Left renal pelvis (tissue), 4 donors: ENCODE measurements around the gene CD72. TPM values are rescaled to one million over a fixed set of nuclear protein-coding genes. Genes with fewer than 3 reads are reported as not detected.

Experiments used
- DNase-seq, 4 donors: peaks; one replicate each; pipeline ENCODE4 v3.0.0-alpha.2; 2013; ENCODE audit warnings: low read depth in 4 of 4, low spot score in 3 of 4
- polyA plus RNA-seq, 4 donors: library from polyadenylated mRNA; unstranded; fragments of 120-200 nt; gene quantifications; one replicate each; pipeline ENCODE4 v1.2.1, GENCODE V29; 2013; ENCODE audit not compliant: insufficient read length in 4 of 4

The CD72 gene
- polyA plus RNA-seq, 4 donors, result 1.8 to 3.3 (median 2.2) TPM

GRCh38 chr9:35561468-35562261 lies 56.5 kb downstream of the CD72 start:
- no peak for DNase-seq

GRCh38 chr9:35560625-35561337 lies 57.4 kb downstream of the CD72 start:
- DNase-seq, result no peak

Other genes with a start within 250 kb of the CD72 start
- 10 to 100 TPM; 18.0 to 26.3 (median 18.6) TPM for gene RUSC2, start 128.3 kb downstream of the CD72 start, polyA plus RNA-seq
- gene TESK1, start 13.2 kb downstream of the CD72 start, polyA plus RNA-seq, result 10 to 100 TPM; 33.4 to 49.4 (median 34.7) TPM
- under 1 TPM in 2 of 4 donors, not detected in 2; 0.32 to 0.46 TPM for gene SIT1, start 32.5 kb upstream of the CD72 start, polyA plus RNA-seq
- gene RMRP, start 39.6 kb upstream of the CD72 start, polyA plus RNA-seq, result 1 to 10 TPM in 1 of 4 donors, not detected in 3; 2.5 TPM
- gene CCDC107, start 39.9 kb upstream of the CD72 start, polyA plus RNA-seq, result 10 to 100 TPM; 15.5 to 21.2 (median 18.4) TPM
- gene ARHGEF39, start 46.8 kb upstream of the CD72 start, polyA plus RNA-seq, result 10 to 100 TPM in 1 of 4 donors, 1 to 10 TPM in 3; 9.0 to 11.5 (median 9.8) TPM
- 1 to 10 TPM in 1 of 4 donors, under 1 TPM in 3; 0.63 to 1.6 (median 0.73) TPM for gene CA9, start 55.5 kb upstream of the CD72 start, polyA plus RNA-seq
- 100 to 1,000 TPM; 150 to 285 (median 184) TPM for gene TPM2, start 71.5 kb upstream of the CD72 start, polyA plus RNA-seq
- 100 to 1,000 TPM; 141 to 173 (median 163) TPM for gene TLN1, start 113.8 kb upstream of the CD72 start, polyA plus RNA-seq
- gene CREB3, start 114.3 kb upstream of the CD72 start, polyA plus RNA-seq, result 10 to 100 TPM; 33.8 to 43.0 (median 39.2) TPM
- gene GBA2, start 130.8 kb upstream of the CD72 start, polyA plus RNA-seq, result 100 to 1,000 TPM in 2 of 4 donors, 10 to 100 TPM in 2; 62.5 to 131 (median 101) TPM
- gene RGP1, start 130.9 kb upstream of the CD72 start, polyA plus RNA-seq, result 10 to 100 TPM; 25.7 to 28.2 (median 27.4) TPM
- gene MSMP, start 135.9 kb upstream of the CD72 start, polyA plus RNA-seq, result not detected
- 10 to 100 TPM; 27.1 to 55.5 (median 30.6) TPM for gene NPR2, start 173.2 kb upstream of the CD72 start, polyA plus RNA-seq
- 1 to 10 TPM; 2.9 to 7.2 (median 5.7) TPM for gene SPAG8, start 193.8 kb upstream of the CD72 start, polyA plus RNA-seq
- gene HINT2, start 196.6 kb upstream of the CD72 start, polyA plus RNA-seq, result 10 to 100 TPM; 32.0 to 57.4 (median 53.8) TPM
- under 1 TPM; 0.11 to 0.35 (median 0.26) TPM for gene FAM221B, start 210.3 kb upstream of the CD72 start, polyA plus RNA-seq
- 10 to 100 TPM; 28.8 to 44.5 (median 30.5) TPM for gene TMEM8B, start 210.8 kb upstream of the CD72 start, polyA plus RNA-seq